C4-2B (cell line): ENCODE data around the gene PIAS1.

Experiments
- H3K27ac ChIP-seq: fragments of 450-650 bp; 2 replicates; pipeline ENCODE4 v1.5.1; 2017
- ZFX ChIP-seq: fragments of 450-650 bp; IDR thresholded peaks from 2 replicates; pipeline ENCODE4 v1.6.1; 2017
- TF ChIP-seq, protein P1 (sequence below): fragments of 450-650 bp; conservative IDR thresholded peaks from 2 replicates; pipeline ENCODE4 v1.5.1; 2017; ENCODE audit warnings: mild to moderate bottlenecking

The PIAS1 gene

DNA sequence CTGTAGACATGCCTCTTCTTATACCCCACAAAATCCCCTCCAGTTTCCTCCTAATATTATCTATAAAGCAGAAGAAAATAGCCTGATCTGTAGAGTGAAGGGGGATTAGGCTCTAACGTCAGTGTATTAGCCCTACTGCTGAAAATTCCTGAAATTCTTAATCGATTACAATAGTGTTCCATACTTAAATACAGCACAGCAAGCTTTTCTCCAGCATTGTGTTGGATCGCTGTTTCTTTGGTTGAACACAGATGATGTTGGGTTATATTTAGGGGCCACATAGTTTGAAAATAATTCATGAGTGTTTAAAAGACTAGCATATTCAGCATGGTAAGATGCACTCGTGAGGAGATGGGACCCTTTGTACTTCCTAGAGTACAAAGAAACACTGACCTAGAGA lies 52.5 kb downstream of the PIAS1 start:
- TF ChIP-seq, protein P1, sequence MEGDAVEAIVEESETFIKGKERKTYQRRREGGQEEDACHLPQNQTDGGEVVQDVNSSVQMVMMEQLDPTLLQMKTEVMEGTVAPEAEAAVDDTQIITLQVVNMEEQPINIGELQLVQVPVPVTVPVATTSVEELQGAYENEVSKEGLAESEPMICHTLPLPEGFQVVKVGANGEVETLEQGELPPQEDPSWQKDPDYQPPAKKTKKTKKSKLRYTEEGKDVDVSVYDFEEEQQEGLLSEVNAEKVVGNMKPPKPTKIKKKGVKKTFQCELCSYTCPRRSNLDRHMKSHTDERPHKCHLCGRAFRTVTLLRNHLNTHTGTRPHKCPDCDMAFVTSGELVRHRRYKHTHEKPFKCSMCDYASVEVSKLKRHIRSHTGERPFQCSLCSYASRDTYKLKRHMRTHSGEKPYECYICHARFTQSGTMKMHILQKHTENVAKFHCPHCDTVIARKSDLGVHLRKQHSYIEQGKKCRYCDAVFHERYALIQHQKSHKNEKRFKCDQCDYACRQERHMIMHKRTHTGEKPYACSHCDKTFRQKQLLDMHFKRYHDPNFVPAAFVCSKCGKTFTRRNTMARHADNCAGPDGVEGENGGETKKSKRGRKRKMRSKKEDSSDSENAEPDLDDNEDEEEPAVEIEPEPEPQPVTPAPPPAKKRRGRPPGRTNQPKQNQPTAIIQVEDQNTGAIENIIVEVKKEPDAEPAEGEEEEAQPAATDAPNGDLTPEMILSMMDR: no peak
- TF ChIP-seq ZFX: no peak
- H3K27ac ChIP-seq: no peak overlapping the region

GRCh38 chr15:68107142-68107541 lies 53.0 kb downstream of the PIAS1 start:
- H3K27ac ChIP-seq: no peak overlapping the region
- TF ChIP-seq, protein P1: no peak
- no peak for TF ChIP-seq ZFX

DNA sequence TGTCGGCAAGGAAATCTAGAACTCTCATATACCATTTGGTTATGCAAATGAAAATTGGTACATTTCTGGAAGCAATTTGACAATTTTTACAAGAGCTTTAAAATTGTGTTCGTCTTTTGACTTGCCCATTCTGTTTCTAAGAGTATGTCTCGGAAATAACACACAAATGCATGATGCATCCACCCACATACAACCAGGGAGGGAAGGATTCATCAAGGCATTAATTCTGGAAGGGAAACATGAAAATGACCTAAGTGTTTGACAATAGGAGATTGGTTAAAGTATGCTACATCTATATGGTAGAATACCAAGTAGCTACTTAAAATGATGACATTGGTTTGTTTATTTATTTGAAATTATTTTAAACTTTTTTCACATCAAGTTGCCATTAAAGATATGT lies 58.6 kb downstream of the PIAS1 start:
- TF ChIP-seq, protein P1: no peak
- TF ChIP-seq ZFX: no peak
- no peak overlapping the region for H3K27ac ChIP-seq

- no peak for TF ChIP-seq ZFX
- TF ChIP-seq, protein P1: no peak
- no peak overlapping the region for H3K27ac ChIP-seq
Measured at GRCh38 chr15:68113273-68113672, 59.2 kb downstream of the PIAS1 start.

GRCh38 chr15:68113751-68114150 lies 59.6 kb downstream of the PIAS1 start:
- TF ChIP-seq, protein P1: no peak
- no peak for TF ChIP-seq ZFX

GRCh38 chr15:68114356-68114755 lies 60.2 kb downstream of the PIAS1 start:
- TF ChIP-seq, protein P1: no peak
- TF ChIP-seq ZFX: no peak
- H3K27ac ChIP-seq: no peak overlapping the region

More at GRCh38 chr15:68113751-68114150, 59.6 kb downstream of the PIAS1 start:
- no peak overlapping the region for H3K27ac ChIP-seq

GRCh38 chr15:68114840-68115239 lies 60.7 kb downstream of the PIAS1 start:
- H3K27ac ChIP-seq: no peak overlapping the region
- TF ChIP-seq, protein P1: no peak
- no peak for TF ChIP-seq ZFX
